WTC11 (cell line): ENCODE data around the gene B3GNT8. TPM values are rescaled to one million over a fixed set of nuclear protein-coding genes. Genes with fewer than 3 reads are reported as not detected.
A peak's percentile ranks its signal among the peaks of the same experiment; 100 is the strongest.

ENCODE experiments used
- ATAC-seq: fragments of 200-7000 bp; cut with Tn5 transposase; 2 replicates; pipeline ENCODE4 v1.10.0; 2021; ENCODE audit warnings: mild to moderate bottlenecking, moderate library complexity
- CTCF ChIA-PET: fragments of 300-600 bp; sonication (Branson Sonifier 250); formaldehyde crosslinking; loops from one replicate; lab custom pipeline; 2021; ENCODE audit warnings: antibody characterized with exemption; lab: Charles Lee
- POLR2A ChIA-PET: fragments of 350-600 bp; sonication (Branson Sonifier 250); formaldehyde crosslinking; loops from one replicate; lab custom pipeline; 2021; ENCODE audit warnings: antibody characterized with exemption; lab: Charles Lee
- DNase-seq: peaks from one replicate; pipeline ENCODE4 v3.0.0; 2021; ENCODE audit warnings: low spot score
- H3K27ac Mint-ChIP-seq: 2 replicates; pipeline ENCODE4 v1.8.0; 2021; ENCODE audit warnings: mixed read lengths
- H3K27me3 Mint-ChIP-seq: 2 replicates; pipeline ENCODE4 v1.8.0; 2021; ENCODE audit warnings: low read depth, mild to moderate bottlenecking, moderate library complexity, mixed read lengths
- H3K36me3 Mint-ChIP-seq: 2 replicates; pipeline ENCODE4 v1.8.0; 2021; ENCODE audit warnings: mixed read lengths
- H3K4me1 Mint-ChIP-seq: 2 replicates; pipeline ENCODE4 v1.8.0; 2022; ENCODE audit warnings: mixed read lengths
- H3K4me3 Mint-ChIP-seq: 2 replicates; pipeline ENCODE4 v1.8.0; 2021; ENCODE audit warnings: mild to moderate bottlenecking, moderate library complexity, mixed read lengths
- H3K9me3 Mint-ChIP-seq: 2 replicates; pipeline ENCODE4 v1.8.0; 2021; ENCODE audit warnings: mixed read lengths
- ATF1 ChIP-seq: sonication (generic); formaldehyde crosslinking; IDR thresholded peaks from 2 replicates; pipeline ENCODE4 v1.8.1; 2023; ENCODE audit warnings: mild to moderate bottlenecking, moderate library complexity, missing genetic modification reagents
- CBFB ChIP-seq: sonication (generic); formaldehyde crosslinking; IDR thresholded peaks from 2 replicates; pipeline ENCODE4 v1.8.1; 2022; ENCODE audit warnings: mild to moderate bottlenecking, low read depth, missing genetic modification reagents
- CREB1 ChIP-seq: sonication (generic); formaldehyde crosslinking; IDR thresholded peaks from 2 replicates; pipeline ENCODE4 v1.8.0; 2023; ENCODE audit warnings: mild to moderate bottlenecking, missing genetic modification reagents
- ERG ChIP-seq: fragments of 250-450 bp; sonication (Bioruptor Pico); IDR thresholded peaks from 2 replicates; pipeline ENCODE4 v1.8.0; 2021; ENCODE audit warnings: mild to moderate bottlenecking
- FOXP4 ChIP-seq: sonication (generic); formaldehyde crosslinking; IDR thresholded peaks from 2 replicates; pipeline ENCODE4 v1.8.0; 2022; ENCODE audit warnings: mild to moderate bottlenecking, missing genetic modification reagents
- GRHL2 ChIP-seq: fragments of 250-450 bp; sonication (Bioruptor Pico); IDR thresholded peaks from 2 replicates; pipeline ENCODE4 v1.8.0; 2022; ENCODE audit warnings: mild to moderate bottlenecking, moderate library complexity; ENCODE audit not compliant: insufficient replicate concordance, severe bottlenecking
- NFE2L1 ChIP-seq: sonication (generic); formaldehyde crosslinking; IDR thresholded peaks from 2 replicates; pipeline ENCODE4 v1.8.1; 2023; ENCODE audit warnings: missing genetic modification reagents
- RORB ChIP-seq: fragments of 250-450 bp; sonication (Bioruptor Pico); IDR thresholded peaks from 2 replicates; pipeline ENCODE4 v1.9.0; 2021; ENCODE audit warnings: mild to moderate bottlenecking
- TEAD1 ChIP-seq: sonication (generic); formaldehyde crosslinking; IDR thresholded peaks from 2 replicates; pipeline ENCODE4 v1.8.0; 2022; ENCODE audit warnings: mild to moderate bottlenecking, missing genetic modification reagents
- TEAD4 ChIP-seq: sonication (generic); formaldehyde crosslinking; IDR thresholded peaks from 2 replicates; pipeline ENCODE4 v1.8.0; 2022; ENCODE audit warnings: mild to moderate bottlenecking, missing genetic modification reagents
- ZNF532 ChIP-seq: fragments of 250-450 bp; sonication (Bioruptor Pico); IDR thresholded peaks from 2 replicates; pipeline ENCODE4 v1.9.0; 2021; ENCODE audit warnings: mild to moderate bottlenecking, borderline replicate concordance
- total RNA-seq: library from RNA; stranded (reverse); gene quantifications from 3 replicates; pipeline ENCODE4 v1.2.3, GENCODE V29; 2021
- TF ChIP-seq, protein P1 (sequence below): sonication (generic); formaldehyde crosslinking; conservative IDR thresholded peaks from 2 replicates; pipeline ENCODE4 v1.8.1; 2022; ENCODE audit warnings: mild to moderate bottlenecking, missing genetic modification reagents
- TF ChIP-seq, protein P2 (sequence below): sonication (generic); formaldehyde crosslinking; IDR thresholded peaks from 2 replicates; pipeline ENCODE4 v1.8.0; 2022; ENCODE audit warnings: mild to moderate bottlenecking, missing genetic modification reagents
- TF ChIP-seq, protein P3 (sequence below): sonication (generic); formaldehyde crosslinking; IDR thresholded peaks from 2 replicates; pipeline ENCODE4 v1.8.1; 2023; ENCODE audit warnings: mild to moderate bottlenecking, missing genetic modification reagents, moderate library complexity
- TF ChIP-seq, protein P4 (sequence below): sonication (generic); formaldehyde crosslinking; IDR thresholded peaks from 2 replicates; pipeline ENCODE4 v1.8.0; 2023; ENCODE audit warnings: mild to moderate bottlenecking, missing genetic modification reagents
- TF ChIP-seq, protein P5 (sequence below): fragments of 250-450 bp; sonication (Bioruptor Pico); IDR thresholded peaks from 2 replicates; pipeline ENCODE4 v1.9.0; 2021; ENCODE audit warnings: moderate library complexity, mild to moderate bottlenecking, inconsistent platforms, borderline replicate concordance
- TF ChIP-seq, protein P6 (sequence below): sonication (generic); formaldehyde crosslinking; IDR thresholded peaks from 2 replicates; pipeline ENCODE4 v1.8.1; 2022; ENCODE audit warnings: missing genetic modification reagents, borderline replicate concordance

B3GNT8 gene
- total RNA-seq, 1 experiment from 2014 or later: 2.3 TPM

- peaks cover 21% of the 10 kb centered on the region for H3K4me1 Mint-ChIP-seq
- no peak for TF ChIP-seq NFE2L1 (CRISPR knock-in tag)
- TF ChIP-seq, protein P1, sequence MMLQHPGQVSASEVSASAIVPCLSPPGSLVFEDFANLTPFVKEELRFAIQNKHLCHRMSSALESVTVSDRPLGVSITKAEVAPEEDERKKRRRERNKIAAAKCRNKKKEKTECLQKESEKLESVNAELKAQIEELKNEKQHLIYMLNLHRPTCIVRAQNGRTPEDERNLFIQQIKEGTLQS (CRISPR knock-in tag): no peak
- TF ChIP-seq, protein P2, sequence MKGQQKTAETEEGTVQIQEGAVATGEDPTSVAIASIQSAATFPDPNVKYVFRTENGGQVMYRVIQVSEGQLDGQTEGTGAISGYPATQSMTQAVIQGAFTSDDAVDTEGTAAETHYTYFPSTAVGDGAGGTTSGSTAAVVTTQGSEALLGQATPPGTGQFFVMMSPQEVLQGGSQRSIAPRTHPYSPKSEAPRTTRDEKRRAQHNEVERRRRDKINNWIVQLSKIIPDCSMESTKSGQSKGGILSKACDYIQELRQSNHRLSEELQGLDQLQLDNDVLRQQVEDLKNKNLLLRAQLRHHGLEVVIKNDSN (CRISPR knock-in tag): no peak
- TF ChIP-seq RORB (CRISPR knock-in tag): no peak
- no peak for TF ChIP-seq ATF1
- TF ChIP-seq GRHL2: no peak
- TF ChIP-seq, protein P3, sequence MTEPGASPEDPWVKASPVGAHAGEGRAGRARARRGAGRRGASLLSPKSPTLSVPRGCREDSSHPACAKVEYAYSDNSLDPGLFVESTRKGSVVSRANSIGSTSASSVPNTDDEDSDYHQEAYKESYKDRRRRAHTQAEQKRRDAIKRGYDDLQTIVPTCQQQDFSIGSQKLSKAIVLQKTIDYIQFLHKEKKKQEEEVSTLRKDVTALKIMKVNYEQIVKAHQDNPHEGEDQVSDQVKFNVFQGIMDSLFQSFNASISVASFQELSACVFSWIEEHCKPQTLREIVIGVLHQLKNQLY: no peak
- TF ChIP-seq TEAD1: no peak
- TF ChIP-seq ERG (CRISPR knock-in tag): no peak
- TF ChIP-seq, protein P4, sequence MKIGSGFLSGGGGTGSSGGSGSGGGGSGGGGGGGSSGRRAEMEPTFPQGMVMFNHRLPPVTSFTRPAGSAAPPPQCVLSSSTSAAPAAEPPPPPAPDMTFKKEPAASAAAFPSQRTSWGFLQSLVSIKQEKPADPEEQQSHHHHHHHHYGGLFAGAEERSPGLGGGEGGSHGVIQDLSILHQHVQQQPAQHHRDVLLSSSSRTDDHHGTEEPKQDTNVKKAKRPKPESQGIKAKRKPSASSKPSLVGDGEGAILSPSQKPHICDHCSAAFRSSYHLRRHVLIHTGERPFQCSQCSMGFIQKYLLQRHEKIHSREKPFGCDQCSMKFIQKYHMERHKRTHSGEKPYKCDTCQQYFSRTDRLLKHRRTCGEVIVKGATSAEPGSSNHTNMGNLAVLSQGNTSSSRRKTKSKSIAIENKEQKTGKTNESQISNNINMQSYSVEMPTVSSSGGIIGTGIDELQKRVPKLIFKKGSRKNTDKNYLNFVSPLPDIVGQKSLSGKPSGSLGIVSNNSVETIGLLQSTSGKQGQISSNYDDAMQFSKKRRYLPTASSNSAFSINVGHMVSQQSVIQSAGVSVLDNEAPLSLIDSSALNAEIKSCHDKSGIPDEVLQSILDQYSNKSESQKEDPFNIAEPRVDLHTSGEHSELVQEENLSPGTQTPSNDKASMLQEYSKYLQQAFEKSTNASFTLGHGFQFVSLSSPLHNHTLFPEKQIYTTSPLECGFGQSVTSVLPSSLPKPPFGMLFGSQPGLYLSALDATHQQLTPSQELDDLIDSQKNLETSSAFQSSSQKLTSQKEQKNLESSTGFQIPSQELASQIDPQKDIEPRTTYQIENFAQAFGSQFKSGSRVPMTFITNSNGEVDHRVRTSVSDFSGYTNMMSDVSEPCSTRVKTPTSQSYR (CRISPR knock-in tag): no peak
- TF ChIP-seq, protein P5, sequence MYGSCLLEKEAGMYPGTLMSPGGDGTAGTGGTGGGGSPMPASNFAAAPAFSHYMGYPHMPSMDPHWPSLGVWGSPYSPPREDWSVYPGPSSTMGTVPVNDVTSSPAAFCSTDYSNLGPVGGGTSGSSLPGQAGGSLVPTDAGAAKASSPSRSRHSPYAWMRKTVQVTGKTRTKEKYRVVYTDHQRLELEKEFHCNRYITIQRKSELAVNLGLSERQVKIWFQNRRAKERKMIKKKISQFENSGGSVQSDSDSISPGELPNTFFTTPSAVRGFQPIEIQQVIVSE (CRISPR knock-in tag): no peak
- TF ChIP-seq TEAD4 (CRISPR knock-in tag): no peak
- TF ChIP-seq, protein P6, sequence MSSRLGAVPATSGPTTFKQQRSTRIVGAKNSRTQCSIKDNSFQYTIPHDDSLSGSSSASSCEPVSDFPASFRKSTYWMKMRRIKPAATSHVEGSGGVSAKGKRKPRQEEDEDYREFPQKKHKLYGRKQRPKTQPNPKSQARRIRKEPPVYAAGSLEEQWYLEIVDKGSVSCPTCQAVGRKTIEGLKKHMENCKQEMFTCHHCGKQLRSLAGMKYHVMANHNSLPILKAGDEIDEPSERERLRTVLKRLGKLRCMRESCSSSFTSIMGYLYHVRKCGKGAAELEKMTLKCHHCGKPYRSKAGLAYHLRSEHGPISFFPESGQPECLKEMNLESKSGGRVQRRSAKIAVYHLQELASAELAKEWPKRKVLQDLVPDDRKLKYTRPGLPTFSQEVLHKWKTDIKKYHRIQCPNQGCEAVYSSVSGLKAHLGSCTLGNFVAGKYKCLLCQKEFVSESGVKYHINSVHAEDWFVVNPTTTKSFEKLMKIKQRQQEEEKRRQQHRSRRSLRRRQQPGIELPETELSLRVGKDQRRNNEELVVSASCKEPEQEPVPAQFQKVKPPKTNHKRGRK (CRISPR knock-in tag): no peak
- TF ChIP-seq CBFB: no peak
- no peak for TF ChIP-seq FOXP4 (CRISPR knock-in tag)
- no peak for TF ChIP-seq CREB1 (CRISPR knock-in tag)
- TF ChIP-seq ZNF532 (CRISPR knock-in tag): no peak
- ChIA-PET CTCF (interaction anchor here (0.8 to 3.9 kb wide), 12 partner anchors 11 to 169 kb away, joined by 3 to 40 read pairs (median 6); partner anchors contain the start of gene DMAC2), POLR2A (interaction anchor here (4.2 kb wide), 1 partner anchor 11 kb away, joined by 31 read pairs; the partner anchor contains the start of gene DMAC2)
- H3K36me3 Mint-ChIP-seq: peaks cover 15% of the 10 kb centered on the region
- H3K4me3 Mint-ChIP-seq: peak overlapping the region; percentile 84
- H3K27me3 Mint-ChIP-seq: no peaks in the 10 kb centered on the region; the same call in 1 of the 2 replicates
- H3K27ac Mint-ChIP-seq: 0 out of 2 replicates have a peak overlapping the region, but pooled peaks have one; percentile 15
- DNase-seq (no peak), ATAC-seq (no peak)
- no peaks in the 10 kb centered on the region for H3K9me3 Mint-ChIP-seq
Measured at GRCh38 chr19:41428481-41428859, 1.3 kb upstream of the B3GNT8 start.
